ENCODE data around the gene EMP2.
A peak's percentile ranks its signal among the peaks of the same experiment; 100 is the strongest.

Gene EMP2

GRCh38 chr16:10564591-10564990, 15.8 kb downstream of the EMP2 start:
- no peaks in the 10 kb centered on the region for H3K36me3 ChIP-seq (ENCODE audit: control insufficient read depth in 2 of 2, insufficient read depth in 1 of 2, low read length in 2 of 2)
- TF ChIP-seq ZNF433 (tag by site-specific recombination; IDR thresholded peaks at IDR 0.05; ENCODE audit: low read depth) = no peak
- H3K4me1 ChIP-seq (ENCODE audit: control insufficient read depth, insufficient read depth, low read length) = no peaks in the 10 kb centered on the region
- no peak overlapping the region for H3K4me3 ChIP-seq (ENCODE audit: low read depth, low read length)
- no peaks in the 10 kb centered on the region for H3K9me3 ChIP-seq (ENCODE audit: control insufficient read depth, insufficient read depth, low read depth, low read length)
- H3K27ac ChIP-seq (ENCODE audit: extremely low read depth, low read depth, low read length) = no peak overlapping the region
- ChIA-PET CTCF (interaction anchor here (0.7 to 1.5 kb wide), 2 partner anchors 43 to 67 kb away, joined by 3 to 4 read pairs; no protein-coding TSS in a partner anchor), POLR2A (no interaction called here)

- Histone ChIP-seq H3K4me3 (ENCODE audit: low read depth, low read length) (no peak overlapping the region), H3K4me1 (ENCODE audit: control insufficient read depth, insufficient read depth, low read length) (no peaks in the 10 kb centered on the region), H3K9me3 (ENCODE audit: control insufficient read depth, insufficient read depth, low read depth, low read length) (no peaks in the 10 kb centered on the region), H3K36me3 (ENCODE audit: control insufficient read depth in 2 of 2, insufficient read depth in 1 of 2, low read length in 2 of 2) (no peaks in the 10 kb centered on the region), H3K27ac (ENCODE audit: extremely low read depth, low read depth, low read length) (no peak overlapping the region)
- ChIA-PET CTCF (interaction anchor here (0.6 to 1.0 kb wide), 2 partner anchors 41 to 127 kb away, joined by 3 read pairs; no protein-coding TSS in a partner anchor), POLR2A (no interaction called here)
- TF ChIP-seq RBAK (tag by site-specific recombination; IDR thresholded peaks at IDR 0.05) (peak; percentile 60; the same call in 1 of the 2 replicates), ZNF404 (tag by site-specific recombination; IDR thresholded peaks at IDR 0.05) (no peak), ZNF292 (tag by site-specific recombination; IDR thresholded peaks at IDR 0.05; ENCODE audit: borderline replicate concordance, low read depth) (no peak), ZNF48 (tag by site-specific recombination; IDR thresholded peaks at IDR 0.05) (no peak)
Observed at GRCh38 chr16:10562361-10562899, 18.0 kb downstream of the EMP2 start.

- ChIA-PET CTCF (interaction anchor here (0.6 to 1.0 kb wide), 3 partner anchors 40 to 355 kb away, joined by 3 to 7 read pairs (median 4); no protein-coding TSS in a partner anchor), POLR2A (no interaction called here)
- no peaks in the 10 kb centered on the region for H3K9me3 ChIP-seq (ENCODE audit: control insufficient read depth, insufficient read depth, low read depth, low read length)
- no peak for TF ChIP-seq ZNF473 (tag by site-specific recombination; IDR thresholded peaks at IDR 0.05)
- TF ChIP-seq ZNF174 (tag by site-specific recombination; IDR thresholded peaks at IDR 0.05) = no peak
- no peak for TF ChIP-seq ZNF621 (tag by site-specific recombination; IDR thresholded peaks at IDR 0.05)
- no peak for TF ChIP-seq ZNF423 (tag by site-specific recombination; IDR thresholded peaks at IDR 0.05)
- TF ChIP-seq ZNF223 (tag by site-specific recombination; IDR thresholded peaks at IDR 0.05) = no peak
- TF ChIP-seq ZNF639 (tag by site-specific recombination; IDR thresholded peaks at IDR 0.05) = no peak
- TF ChIP-seq ZNF10 (tag by site-specific recombination; IDR thresholded peaks at IDR 0.05) = no peak
- no peak for TF ChIP-seq ZBTB49 (tag by site-specific recombination; IDR thresholded peaks at IDR 0.05; ENCODE audit: low read depth)
- TF ChIP-seq ZBTB10 (tag by site-specific recombination; IDR thresholded peaks at IDR 0.05) = no peak
- no peak for TF ChIP-seq GLIS2 (tag by site-specific recombination; IDR thresholded peaks at IDR 0.05)
- no peak overlapping the region for H3K4me3 ChIP-seq (ENCODE audit: low read depth, low read length)
- no peaks in the 10 kb centered on the region for H3K36me3 ChIP-seq (ENCODE audit: control insufficient read depth in 2 of 2, insufficient read depth in 1 of 2, low read length in 2 of 2)
- H3K4me1 ChIP-seq (ENCODE audit: control insufficient read depth, insufficient read depth, low read length) = no peaks in the 10 kb centered on the region
- H3K27ac ChIP-seq (ENCODE audit: extremely low read depth, low read depth, low read length) = no peak overlapping the region
Observed at GRCh38 chr16:10561425-10561824, 19.0 kb downstream of the EMP2 start.
